Glutamatergic neuron (in vitro differentiated cells): ENCODE results near the gene TSPAN9. TPM values are rescaled to one million over a fixed set of nuclear protein-coding genes. Genes with fewer than 3 reads are reported as not detected.

Experiments used
- DNase-seq: peaks from one replicate; pipeline ENCODE4 v3.0.0; 2022
- H3K27ac Mint-ChIP-seq: one replicate; pipeline ENCODE4 v1.8.0; 2020; ENCODE audit warnings: mild to moderate bottlenecking, mixed read lengths, inconsistent platforms; ENCODE audit not compliant: unreplicated experiment
- H3K27me3 Mint-ChIP-seq: one replicate; pipeline ENCODE4 v1.8.0; 2020; ENCODE audit warnings: mild to moderate bottlenecking, moderate library complexity, mixed read lengths, inconsistent platforms; ENCODE audit not compliant: unreplicated experiment
- H3K36me3 Mint-ChIP-seq: one replicate; pipeline ENCODE4 v1.8.0; 2020; ENCODE audit warnings: mild to moderate bottlenecking, mixed read lengths, inconsistent platforms; ENCODE audit not compliant: unreplicated experiment
- H3K4me1 Mint-ChIP-seq: one replicate; pipeline ENCODE4 v1.8.0; 2020; ENCODE audit warnings: mild to moderate bottlenecking, low read depth, mixed read lengths, inconsistent platforms; ENCODE audit not compliant: unreplicated experiment
- H3K4me3 Mint-ChIP-seq: one replicate; pipeline ENCODE4 v1.8.0; 2020; ENCODE audit warnings: mild to moderate bottlenecking, mixed read lengths, inconsistent platforms; ENCODE audit not compliant: unreplicated experiment
- H3K9me3 Mint-ChIP-seq: one replicate; pipeline ENCODE4 v1.8.0; 2020; ENCODE audit warnings: mild to moderate bottlenecking, moderate library complexity, mixed read lengths, inconsistent platforms; ENCODE audit not compliant: unreplicated experiment
- CTCF ChIP-seq: fragments of 200-600 bp; sonication (generic); IDR thresholded peaks from one replicate; pipeline ENCODE4 v1.5.0; 2021; ENCODE audit not compliant: partially characterized antibody, unreplicated experiment
- total RNA-seq: library from RNA; stranded (reverse); fragmentation: NEBNext Ultra II Directional; extraction: Animal tissue kit (Norgen Biotek cat#: 25700); gene quantifications from one replicate; pipeline ENCODE4 v1.2.1, GENCODE V29; 2021; ENCODE audit not compliant: unreplicated experiment

Gene TSPAN9
- total RNA-seq, 1 donor from 2014 or later = 142 TPM

GRCh38 chr12:3097186-3097804 lies 20.1 kb downstream of the TSPAN9 start:
- no peak for TF ChIP-seq CTCF
- peaks cover 36% of the 10 kb centered on the region for H3K36me3 Mint-ChIP-seq
- no peak for DNase-seq
- peaks cover 24% of the 10 kb centered on the region for H3K9me3 Mint-ChIP-seq
- H3K27ac Mint-ChIP-seq = no peak overlapping the region
- H3K4me3 Mint-ChIP-seq = no peak overlapping the region
- peaks cover 30% of the 10 kb centered on the region for H3K4me1 Mint-ChIP-seq
- H3K27me3 Mint-ChIP-seq = peaks cover 14% of the 10 kb centered on the region

- Mint-ChIP-seq H3K27me3 (peaks cover 9% of the 10 kb centered on the region), H3K4me1 (peaks cover 33% of the 10 kb centered on the region), H3K36me3 (peaks cover 36% of the 10 kb centered on the region), H3K4me3 (peak overlapping the region; percentile 4), H3K27ac (peak overlapping the region; percentile 66), H3K9me3 (peaks cover 24% of the 10 kb centered on the region)
- TF ChIP-seq CTCF = no peak
- DNase-seq = no peak
Measured at GRCh38 chr12:3097836-3098235, 20.7 kb downstream of the TSPAN9 start.

GRCh38 chr12:3098436-3098835 lies 21.3 kb downstream of the TSPAN9 start:
- peaks cover 39% of the 10 kb centered on the region for H3K4me1 Mint-ChIP-seq
- H3K9me3 Mint-ChIP-seq = peaks cover 24% of the 10 kb centered on the region
- peak overlapping the region; percentile 6 for H3K27ac Mint-ChIP-seq
- no peak for TF ChIP-seq CTCF
- H3K4me3 Mint-ChIP-seq = no peak overlapping the region
- H3K27me3 Mint-ChIP-seq = peaks cover 8% of the 10 kb centered on the region
- DNase-seq = no peak
- peaks cover 36% of the 10 kb centered on the region for H3K36me3 Mint-ChIP-seq

GRCh38 chr12:3099146-3099545 lies 22.0 kb downstream of the TSPAN9 start:
- H3K4me1 Mint-ChIP-seq = peaks cover 46% of the 10 kb centered on the region
- peaks cover 10% of the 10 kb centered on the region for H3K27me3 Mint-ChIP-seq
- peaks cover 28% of the 10 kb centered on the region for H3K9me3 Mint-ChIP-seq
- TF ChIP-seq CTCF = no peak
- H3K4me3 Mint-ChIP-seq = no peak overlapping the region
- H3K27ac Mint-ChIP-seq = no peak overlapping the region
- H3K36me3 Mint-ChIP-seq = peaks cover 36% of the 10 kb centered on the region
- DNase-seq = no peak

GRCh38 chr12:3101309-3102024 lies 24.3 kb downstream of the TSPAN9 start:
- peaks cover 40% of the 10 kb centered on the region for H3K9me3 Mint-ChIP-seq
- H3K27me3 Mint-ChIP-seq = peaks cover 26% of the 10 kb centered on the region
- peaks cover 67% of the 10 kb centered on the region for H3K4me1 Mint-ChIP-seq
- H3K4me3 Mint-ChIP-seq = no peak overlapping the region
- H3K36me3 Mint-ChIP-seq = peaks cover 31% of the 10 kb centered on the region
- no peak for DNase-seq
- peak overlapping the region; percentile 83 for H3K27ac Mint-ChIP-seq
- TF ChIP-seq CTCF = no peak
